ENCODE data around the gene RPL29. TPM values are rescaled to one million over a fixed set of nuclear protein-coding genes. Genes with fewer than 3 reads are reported as not detected.

RPL29 gene
- total and polyA plus RNA-seq, 2 of the 4 experiments (the other 2 are of a cell fraction), result 2,081 to 2,126 TPM

DNA sequence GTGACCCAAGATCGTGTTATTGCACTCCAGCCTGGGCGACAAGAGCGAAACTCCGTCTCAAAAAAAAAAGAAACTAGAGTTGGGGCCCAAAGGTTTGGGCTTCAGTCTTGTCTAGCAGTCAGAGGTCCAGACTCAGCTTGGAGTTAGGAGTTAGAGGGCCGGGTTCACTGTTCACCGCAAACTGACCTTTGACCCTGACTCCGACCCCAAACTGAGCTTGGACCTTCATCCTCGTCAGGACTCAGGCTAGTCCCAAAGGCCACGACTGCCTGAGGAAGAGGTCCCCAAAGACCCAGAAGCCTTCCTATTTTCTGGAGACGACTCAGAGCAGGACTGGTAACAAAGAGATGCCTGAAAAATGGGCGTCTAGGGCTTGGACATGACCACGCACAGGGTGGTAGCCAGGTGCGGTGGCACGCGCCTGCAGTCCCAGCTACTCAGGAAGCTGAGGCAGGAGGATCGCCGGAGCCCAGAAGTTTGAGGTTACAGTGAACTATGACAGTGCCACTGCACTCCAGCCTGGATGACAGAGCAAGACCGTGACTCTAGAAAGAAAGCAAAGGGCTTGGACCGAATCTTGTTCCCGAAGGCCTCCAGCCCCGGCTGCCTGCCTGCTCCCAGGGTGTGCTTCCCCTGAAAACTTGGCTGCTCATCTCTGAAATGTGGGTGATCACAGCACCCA lies 22.8 kb upstream of the RPL29 start:
- ATAC-seq (ENCODE audit: low read depth), result no peak
- Histone ChIP-seq H3K4me2 (ENCODE audit: low read depth, low read length) (no peak overlapping the region), H3K9me3 (ENCODE audit: control insufficient read depth, insufficient read depth, low read length) (no peaks in the 10 kb centered on the region), H3K4me3 (ENCODE audit: insufficient read depth, low read depth, low read length) (no peak overlapping the region), H4K91ac (ENCODE audit: insufficient read depth, low read depth, low read length) (no peak overlapping the region), H2BK5ac (ENCODE audit: low read depth, low read length, poor library complexity, severe bottlenecking) (no peak overlapping the region), H3K4ac (ENCODE audit: low read depth, low read length) (no peak overlapping the region), H3K27ac (ENCODE audit: insufficient read depth, low read length) (no peak overlapping the region), H4K5ac (ENCODE audit: low read depth, low read length) (no peak overlapping the region), H3K4me1 (ENCODE audit: control insufficient read depth, insufficient read depth, low read length) (peaks cover 10% of the 10 kb centered on the region), H3K27me3 (ENCODE audit: control insufficient read depth, insufficient read depth, low read length) (no peaks in the 10 kb centered on the region), H2BK15ac (ENCODE audit: low read depth, low read length) (no peak overlapping the region), H3K9ac (ENCODE audit: low read depth, low read length) (no peak overlapping the region), H3K56ac (ENCODE audit: extremely low read depth, insufficient read depth, low read length) (no peak overlapping the region), H3K36me3 (ENCODE audit: control insufficient read depth, insufficient read depth, low read length) (no peaks in the 10 kb centered on the region), H3K18ac (ENCODE audit: low read depth, low read length) (no peak overlapping the region), H2AK5ac (ENCODE audit: low read depth, low read length) (peak overlapping the region; percentile 50; the same call in 1 of the 2 replicates), H3K9me1 (ENCODE audit: insufficient read depth, low read length) (peaks cover 13% of the 10 kb centered on the region; the same call in 1 of the 2 replicates), H4K20me1 (ENCODE audit: insufficient read depth, low read length) (no peaks in the 10 kb centered on the region), H2AFZ (replicated peaks; ENCODE audit: low read length, poor library complexity) (no peak overlapping the region), H4K8ac (ENCODE audit: low read depth in 2 of 2, low read length in 2 of 2) (no peak overlapping the region), H2BK120ac (ENCODE audit: low read depth, low read length) (no peak overlapping the region), H3K23ac (ENCODE audit: low read depth, low read length) (no peak overlapping the region), H3K14ac (replicated peaks; ENCODE audit: low read depth, low read length) (no peak overlapping the region), H2AK9ac (replicated peaks; ENCODE audit: low read depth, low read length, poor library complexity) (no peak overlapping the region), H3K79me1 (ENCODE audit: low read depth in 1 of 2, low read length in 2 of 2) (no peaks in the 10 kb centered on the region), H2BK20ac (ENCODE audit: low read depth, low read length) (no peak overlapping the region)
- intact Hi-C loops (cut with micrococcal nuclease), result no loop called here
- BruUV-seq (replicated peaks), result no TSS peak
- in situ Hi-C loops (cut with MboI; ENCODE audit: low sequenced_read_pairs), result no loop called here
- CTCF ChIA-PET, result interaction anchor here (0.6 kb wide), 1 partner anchor 430 kb away, joined by 7 read pairs; no protein-coding TSS in a partner anchor
- dilution Hi-C loops (cut with HindIII; ENCODE audit: low sequenced_read_pairs, unreplicated experiment), result no loop called here
- POLR2A ChIA-PET (ENCODE audit: unreplicated experiment), result interaction anchor here (0.5 kb wide), 1 partner anchor 23 kb away, joined by 4 read pairs; the partner anchor contains the start of gene RPL29
- DNase-seq, result no peak
- WGBS, 2 experiments (ENCODE audit: extremely low coverage in 2 of 2, insufficient read length in 1 of 2), result 95% methylated on average over 15 of the region's 21 CpGs; no CpG with 5 or more reads in 1 of the 2 experiments
- TF ChIP-seq, protein P1, sequence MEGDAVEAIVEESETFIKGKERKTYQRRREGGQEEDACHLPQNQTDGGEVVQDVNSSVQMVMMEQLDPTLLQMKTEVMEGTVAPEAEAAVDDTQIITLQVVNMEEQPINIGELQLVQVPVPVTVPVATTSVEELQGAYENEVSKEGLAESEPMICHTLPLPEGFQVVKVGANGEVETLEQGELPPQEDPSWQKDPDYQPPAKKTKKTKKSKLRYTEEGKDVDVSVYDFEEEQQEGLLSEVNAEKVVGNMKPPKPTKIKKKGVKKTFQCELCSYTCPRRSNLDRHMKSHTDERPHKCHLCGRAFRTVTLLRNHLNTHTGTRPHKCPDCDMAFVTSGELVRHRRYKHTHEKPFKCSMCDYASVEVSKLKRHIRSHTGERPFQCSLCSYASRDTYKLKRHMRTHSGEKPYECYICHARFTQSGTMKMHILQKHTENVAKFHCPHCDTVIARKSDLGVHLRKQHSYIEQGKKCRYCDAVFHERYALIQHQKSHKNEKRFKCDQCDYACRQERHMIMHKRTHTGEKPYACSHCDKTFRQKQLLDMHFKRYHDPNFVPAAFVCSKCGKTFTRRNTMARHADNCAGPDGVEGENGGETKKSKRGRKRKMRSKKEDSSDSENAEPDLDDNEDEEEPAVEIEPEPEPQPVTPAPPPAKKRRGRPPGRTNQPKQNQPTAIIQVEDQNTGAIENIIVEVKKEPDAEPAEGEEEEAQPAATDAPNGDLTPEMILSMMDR (conservative IDR thresholded peaks at IDR 0.05; ENCODE audit: low read depth, low read length), result no peak
- TF ChIP-seq CHD1 (IDR thresholded peaks at IDR 0.05; ENCODE audit: low read depth, low read length) (no peak), CEBPB (IDR thresholded peaks at IDR 0.05; ENCODE audit: low read depth, low read length) (no peak), POLR2A (IDR thresholded peaks at IDR 0.05; ENCODE audit: low read depth, low read length) (no peak), FOS (IDR thresholded peaks at IDR 0.05; ENCODE audit: low read depth, low read length) (no peak), RAD21 (IDR thresholded peaks at IDR 0.05; ENCODE audit: low read length) (no peak), SMC3 (IDR thresholded peaks at IDR 0.05; ENCODE audit: low read depth, low read length) (no peak), RFX5 (IDR thresholded peaks at IDR 0.05; ENCODE audit: low read depth, low read length) (no peak), NFE2L2 (IDR thresholded peaks at IDR 0.05; ENCODE audit: low read depth, low read length) (no peak), MAFK (IDR thresholded peaks at IDR 0.05; ENCODE audit: low read depth, low read length) (no peak), MAZ (IDR thresholded peaks at IDR 0.05; ENCODE audit: borderline replicate concordance, low read depth, low read length) (no peak), RCOR1 (IDR thresholded peaks at IDR 0.05; ENCODE audit: insufficient replicate concordance, low read length) (no peak), BHLHE40 (IDR thresholded peaks at IDR 0.05; ENCODE audit: low read depth, low read length) (no peak)
- TF ChIP-seq, protein P2, sequence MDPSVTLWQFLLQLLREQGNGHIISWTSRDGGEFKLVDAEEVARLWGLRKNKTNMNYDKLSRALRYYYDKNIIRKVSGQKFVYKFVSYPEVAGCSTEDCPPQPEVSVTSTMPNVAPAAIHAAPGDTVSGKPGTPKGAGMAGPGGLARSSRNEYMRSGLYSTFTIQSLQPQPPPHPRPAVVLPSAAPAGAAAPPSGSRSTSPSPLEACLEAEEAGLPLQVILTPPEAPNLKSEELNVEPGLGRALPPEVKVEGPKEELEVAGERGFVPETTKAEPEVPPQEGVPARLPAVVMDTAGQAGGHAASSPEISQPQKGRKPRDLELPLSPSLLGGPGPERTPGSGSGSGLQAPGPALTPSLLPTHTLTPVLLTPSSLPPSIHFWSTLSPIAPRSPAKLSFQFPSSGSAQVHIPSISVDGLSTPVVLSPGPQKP (IDR thresholded peaks at IDR 0.05; ENCODE audit: borderline replicate concordance, low read depth, low read length), result no peak
- TF ChIP-seq, protein P3, sequence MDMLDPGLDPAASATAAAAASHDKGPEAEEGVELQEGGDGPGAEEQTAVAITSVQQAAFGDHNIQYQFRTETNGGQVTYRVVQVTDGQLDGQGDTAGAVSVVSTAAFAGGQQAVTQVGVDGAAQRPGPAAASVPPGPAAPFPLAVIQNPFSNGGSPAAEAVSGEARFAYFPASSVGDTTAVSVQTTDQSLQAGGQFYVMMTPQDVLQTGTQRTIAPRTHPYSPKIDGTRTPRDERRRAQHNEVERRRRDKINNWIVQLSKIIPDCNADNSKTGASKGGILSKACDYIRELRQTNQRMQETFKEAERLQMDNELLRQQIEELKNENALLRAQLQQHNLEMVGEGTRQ (IDR thresholded peaks at IDR 0.05; ENCODE audit: low read depth, low read length), result no peak

Measured in IMR-90 (cell line).